SU-DHL-6 (cell line): ENCODE measurements around the gene CARD19.

Experiments used
- CTCF ChIP-seq: fragments of 200-600 bp; sonication (generic); IDR thresholded peaks from one replicate; pipeline ENCODE4 v1.5.1; 2017; ENCODE audit warnings: antibody characterized with exemption, mild to moderate bottlenecking, low read length, moderate library complexity; ENCODE audit not compliant: insufficient read depth, poor library complexity, severe bottlenecking
- EZH2phosphoT487 ChIP-seq: fragments of 200-600 bp; sonication (generic), shearing (Covaris generic); conservative IDR thresholded peaks from 2 replicates; pipeline ENCODE4 v1.6.1; 2018; ENCODE audit warnings: mild to moderate bottlenecking, antibody characterized with exemption, low read length, moderate library complexity, mixed read lengths

GRCh38 chr9:93161786-93162562 is 66.0 kb downstream of the CARD19 start:
- no peak for TF ChIP-seq CTCF
- no peak for TF ChIP-seq EZH2phosphoT487
